Esophagus (tissue), 2 donors: Measurements from ENCODE around the gene SLC25A25. TPM values are rescaled to one million over a fixed set of nuclear protein-coding genes. Genes with fewer than 3 reads are reported as not detected.
A peak's percentile ranks its signal among the peaks of the same experiment; 100 is the strongest.

Source experiments
- H3K27ac ChIP-seq, 2 donors: one replicate each; pipeline ENCODE4 v1.5.1; 2013; ENCODE audit warnings: low read depth in 2 of 2, mild to moderate bottlenecking in 2 of 2, inconsistent platforms in 1 of 2, low read length in 1 of 2, moderate library complexity in 1 of 2
- H3K27me3 ChIP-seq, 2 donors: one replicate each; pipeline ENCODE4 v1.6.1; 2013; ENCODE audit warnings: low read length in 2 of 2, control low read depth in 1 of 2, mild to moderate bottlenecking in 1 of 2; ENCODE audit not compliant: insufficient read depth in 2 of 2, control insufficient read depth in 1 of 2
- H3K36me3 ChIP-seq, 2 donors: one replicate each; pipeline ENCODE4 v1.6.1; 2013; ENCODE audit warnings: low read length in 1 of 2; ENCODE audit not compliant: control insufficient read depth in 2 of 2, insufficient read depth in 2 of 2
- H3K4me1 ChIP-seq, 2 donors: one replicate each; pipeline ENCODE4 v1.6.1; 2013; ENCODE audit warnings: low read length in 1 of 2; ENCODE audit not compliant: control insufficient read depth in 2 of 2, insufficient read depth in 2 of 2
- H3K4me3 ChIP-seq, 2 donors: one replicate each; pipeline ENCODE4 v1.5.1; 2013; ENCODE audit warnings: low read length in 2 of 2, mild to moderate bottlenecking in 2 of 2, low read depth in 1 of 2, moderate library complexity in 1 of 2
- H3K9me3 ChIP-seq, 2 donors: one replicate each; pipeline ENCODE4 v1.6.1; 2013; ENCODE audit warnings: mild to moderate bottlenecking in 2 of 2, low read depth in 1 of 2, low read length in 1 of 2, moderate library complexity in 1 of 2; ENCODE audit not compliant: control insufficient read depth in 2 of 2, insufficient read depth in 1 of 2
- WGBS, 2 donors: extraction: QIAGEN DNeasy Blood & Tissue Kit; methylation state at CpG; one replicate each; pipeline ENCODE4 v1.1.7; 2013; 5-methylcytosine and 5-hydroxymethylcytosine counted together
- polyA plus RNA-seq, 2 donors: library from polyadenylated mRNA; stranded (reverse); fragments of 200-250 nt; gene quantifications; one replicate each; pipeline ENCODE4 v1.2.3, GENCODE V29; 2013
- donor health status: healthy with polysubstance abuse.
- donor health status: Bipolar disorder and iron deficiency.

Gene SLC25A25
- polyA plus RNA-seq, 2 donors, result 9.6 to 10.0 TPM

- H3K9me3 ChIP-seq, result peaks cover 0 to 4% of the 10 kb centered on the region in 2 donors
- peak overlapping the region in 1 of 2 donors; percentile 14 for H3K27ac ChIP-seq
- 71 to 86% methylated on average over 26 of the region's 26 CpGs for WGBS, 2 donors
- H3K27me3 ChIP-seq, result no peaks in the 10 kb centered on the region
- peaks cover 0 to 13% of the 10 kb centered on the region in 2 donors for H3K36me3 ChIP-seq
- H3K4me1 ChIP-seq, result no peaks in the 10 kb centered on the region
- no peak overlapping the region for H3K4me3 ChIP-seq
Observed at GRCh38 chr9:128115187-128116103, 47.4 kb downstream of the SLC25A25 start.

- Histone ChIP-seq H3K4me1 (no peaks in the 10 kb centered on the region), H3K4me3 (no peak overlapping the region), H3K9me3 (peaks cover 0 to 4% of the 10 kb centered on the region in 2 donors), H3K27ac (no peak overlapping the region), H3K27me3 (no peaks in the 10 kb centered on the region), H3K36me3 (peaks cover 0 to 23% of the 10 kb centered on the region in 2 donors)
- 86 to 87% methylated on average over 16 of the region's 16 CpGs for WGBS, 2 donors
Observed at GRCh38 chr9:128116104-128117083, 48.4 kb downstream of the SLC25A25 start.

- Histone ChIP-seq H3K27me3 (no peaks in the 10 kb centered on the region), H3K36me3 (peaks cover 5 to 33% of the 10 kb centered on the region in 2 donors), H3K4me1 (no peaks in the 10 kb centered on the region), H3K4me3 (no peak overlapping the region), H3K27ac (peak overlapping the region in 1 of 2 donors; percentile 35), H3K9me3 (peaks cover 0 to 4% of the 10 kb centered on the region in 2 donors)
- WGBS, 2 donors, result 12 to 16% methylated on average over 27 of the region's 27 CpGs
Observed at GRCh38 chr9:128117613-128118471, 49.8 kb downstream of the SLC25A25 start.

- Histone ChIP-seq H3K4me3 (no peak overlapping the region), H3K4me1 (no peaks in the 10 kb centered on the region), H3K36me3 (peaks cover 6 to 34% of the 10 kb centered on the region in 2 donors), H3K9me3 (peaks cover 0 to 3% of the 10 kb centered on the region in 2 donors), H3K27me3 (no peaks in the 10 kb centered on the region), H3K27ac (no peak overlapping the region)
- 45 to 55% methylated on average over 3 of the region's 3 CpGs for WGBS, 2 donors
Observed at GRCh38 chr9:128118472-128118857, 50.4 kb downstream of the SLC25A25 start.

GRCh38 chr9:128118971-128119665, 51.1 kb downstream of the SLC25A25 start:
- H3K9me3 ChIP-seq, result no peaks in the 10 kb centered on the region
- no peak overlapping the region for H3K4me3 ChIP-seq
- no peaks in the 10 kb centered on the region for H3K4me1 ChIP-seq
- H3K36me3 ChIP-seq, result peaks cover 6 to 32% of the 10 kb centered on the region in 2 donors
- no peak overlapping the region for H3K27ac ChIP-seq
- 65 to 70% methylated on average over 14 to 15 of the region's 15 CpGs for WGBS, 2 donors
- no peaks in the 10 kb centered on the region for H3K27me3 ChIP-seq

GRCh38 chr9:128120061-128120740, 52.2 kb downstream of the SLC25A25 start:
- H3K27me3 ChIP-seq, result no peaks in the 10 kb centered on the region
- H3K4me1 ChIP-seq, result peaks cover 0 to 2% of the 10 kb centered on the region in 2 donors
- WGBS, 2 donors, result 78 to 81% methylated on average over 20 of the region's 20 CpGs
- H3K4me3 ChIP-seq, result no peak overlapping the region
- peaks cover 6 to 37% of the 10 kb centered on the region in 2 donors for H3K36me3 ChIP-seq
- no peak overlapping the region for H3K27ac ChIP-seq
- H3K9me3 ChIP-seq, result no peaks in the 10 kb centered on the region

- H3K4me3 ChIP-seq, result no peak overlapping the region
- 77 to 82% methylated on average over 29 of the region's 29 CpGs for WGBS, 2 donors
- no peak overlapping the region for H3K27ac ChIP-seq
- H3K4me1 ChIP-seq, result peaks cover 0 to 5% of the 10 kb centered on the region in 2 donors
- H3K9me3 ChIP-seq, result no peaks in the 10 kb centered on the region
- no peaks in the 10 kb centered on the region for H3K27me3 ChIP-seq
- H3K36me3 ChIP-seq, result peaks cover 6 to 39% of the 10 kb centered on the region in 2 donors
Observed at GRCh38 chr9:128120741-128121465, 52.9 kb downstream of the SLC25A25 start.

- no peaks in the 10 kb centered on the region for H3K9me3 ChIP-seq
- H3K4me3 ChIP-seq, result no peak overlapping the region
- H3K27me3 ChIP-seq, result no peaks in the 10 kb centered on the region
- 94 to 96% methylated on average over 5 of the region's 5 CpGs for WGBS, 2 donors
- H3K4me1 ChIP-seq, result peaks cover 0 to 8% of the 10 kb centered on the region in 2 donors
- H3K36me3 ChIP-seq, result peaks cover 6 to 39% of the 10 kb centered on the region in 2 donors
- no peak overlapping the region for H3K27ac ChIP-seq
Observed at GRCh38 chr9:128121466-128121810, 53.4 kb downstream of the SLC25A25 start.
